Keratinocyte (primary cell): ENCODE results near the gene ZDHHC12.

Source experiments
- CTCF ChIP-seq, 3 experiments: IDR thresholded peaks in 1 of 3; conservative IDR thresholded peaks in 1 of 3; optimal IDR thresholded peaks in 1 of 3; 2 replicates in 2 of 3; 3 replicates in 1 of 3; pipeline versions ENCODE3 to v1.5.1; 2011; ENCODE audit warnings: low read length in 3 of 3, mild to moderate bottlenecking in 3 of 3, moderate library complexity in 2 of 3, control low read depth in 1 of 3, inconsistent platforms in 1 of 3; ENCODE audit not compliant: insufficient read depth in 2 of 3; ENCODE audit errors: extremely low read depth in 1 of 3
- EZH2 ChIP-seq: IDR thresholded peaks from one replicate; pipeline ENCODE4 v1.6.1; 2012; ENCODE audit warnings: inconsistent platforms, mild to moderate bottlenecking, low read length, moderate library complexity

- TF ChIP-seq CTCF (optimal IDR thresholded peaks at IDR 0.05 in 1 of 3, IDR thresholded peaks at IDR 0.05 in 1 of 3, conservative IDR thresholded peaks at IDR 0.05 in 1 of 3; ENCODE audit: extremely low read depth in 1 of 3, insufficient read depth in 2 of 3, low read length in 3 of 3) = no peak
- TF ChIP-seq EZH2 = no peak
Observed at GRCh38 chr9:128770286-128771030, 46.5 kb upstream of the ZDHHC12 start.
